Neural cell (in vitro differentiated cells): Measurements from ENCODE around the gene ADAMTS18. TPM values are rescaled to one million over a fixed set of nuclear protein-coding genes. Genes with fewer than 3 reads are reported as not detected.

ENCODE experiments used
- H2AFZ ChIP-seq: fragments of 200-600, 300-800 bp; sonication (generic), shearing (Covaris generic); 2 replicates; pipeline ENCODE4 v1.6.0; 2014; ENCODE audit warnings: low read depth, mild to moderate bottlenecking, antibody characterized with exemption, low read length, moderate library complexity
- H3F3A ChIP-seq: fragments of 200-600 bp; shearing (Covaris generic); 2 replicates; pipeline ENCODE4 v1.6.1; 2016; ENCODE audit warnings: mild to moderate bottlenecking, moderate library complexity, mixed read lengths, antibody characterized with exemption, low read length; ENCODE audit not compliant: insufficient read depth, poor library complexity, severe bottlenecking
- H3K27ac ChIP-seq: fragments of 200-600, 300-800 bp; sonication (generic), shearing (Covaris generic); 2 replicates; pipeline ENCODE4 v1.5.1; 2014; ENCODE audit warnings: mild to moderate bottlenecking, low read length, moderate library complexity
- H3K27me3 ChIP-seq: fragments of 300-800, 200-600 bp; sonication (generic), shearing (Covaris generic); 2 replicates; pipeline ENCODE4 v1.6.0; 2014; ENCODE audit warnings: mild to moderate bottlenecking, low read depth, low read length, moderate library complexity; ENCODE audit not compliant: insufficient read depth
- H3K36me3 ChIP-seq: fragments of 300-800, 200-600 bp; sonication (generic), shearing (Covaris generic); 2 replicates; pipeline ENCODE4 v1.5.1; 2014; ENCODE audit warnings: mild to moderate bottlenecking, antibody characterized with exemption, low read length, moderate library complexity; ENCODE audit not compliant: insufficient read depth
- H3K4me2 ChIP-seq: fragments of 300-800, 200-600 bp; sonication (generic), shearing (Covaris generic); 2 replicates; pipeline ENCODE4 v1.6.0; 2014; ENCODE audit warnings: mild to moderate bottlenecking, low read length
- H3K4me3 ChIP-seq: fragments of 300-800, 200-600 bp; sonication (generic), shearing (Covaris generic); 2 replicates; pipeline ENCODE4 v1.5.1; 2014; ENCODE audit warnings: mild to moderate bottlenecking, low read length, moderate library complexity
- H3K79me2 ChIP-seq: fragments of 200-600 bp; shearing (Covaris generic); replicated peaks from 2 replicates; pipeline ENCODE4 v1.6.0; 2014; ENCODE audit warnings: mild to moderate bottlenecking, low read length, moderate library complexity; ENCODE audit not compliant: insufficient read depth
- H3K9ac ChIP-seq: fragments of 300-800, 200-600 bp; sonication (generic), shearing (Covaris generic); 2 replicates; pipeline ENCODE4 v1.6.1; 2016; ENCODE audit warnings: mild to moderate bottlenecking, low read length, mixed read lengths
- H3K9me2 ChIP-seq: fragments of 200-600 bp; shearing (Covaris generic); 2 replicates; pipeline ENCODE4 v1.6.1; 2016; ENCODE audit warnings: mild to moderate bottlenecking, low read length, mixed read lengths; ENCODE audit not compliant: insufficient read depth
- H3K9me3 ChIP-seq: fragments of 200-600, 300-800 bp; sonication (generic), shearing (Covaris generic); 2 replicates; pipeline ENCODE4 v1.6.1; 2016; ENCODE audit warnings: mild to moderate bottlenecking, mixed run types, low read length, moderate library complexity, mixed read lengths
- H4K20me1 ChIP-seq: fragments of 200-600 bp; shearing (Covaris generic); 2 replicates; pipeline ENCODE4 v1.6.1; 2016; ENCODE audit warnings: mild to moderate bottlenecking, mixed run types; ENCODE audit not compliant: insufficient read depth
- EP300 ChIP-seq: fragments of 450-650 bp; conservative IDR thresholded peaks from 2 replicates; pipeline ENCODE4 v1.6.1; 2014; ENCODE audit warnings: antibody characterized with exemption, mild to moderate bottlenecking, moderate library complexity; ENCODE audit not compliant: poor library complexity, severe bottlenecking
- EZH2 ChIP-seq: fragments of 200-600, 300-800 bp; shearing (Covaris generic), sonication (generic); IDR thresholded peaks from 2 replicates; pipeline ENCODE4 v1.6.1; 2014; ENCODE audit warnings: antibody characterized with exemption, low read length, borderline replicate concordance, mild to moderate bottlenecking; ENCODE audit not compliant: insufficient read depth, poor library complexity, severe bottlenecking
- MXI1 ChIP-seq: fragments of 450-650 bp; conservative IDR thresholded peaks from 2 replicates; pipeline ENCODE4 v1.6.1; 2014; ENCODE audit warnings: antibody characterized with exemption, mild to moderate bottlenecking; ENCODE audit not compliant: poor library complexity, severe bottlenecking
- POLR2AphosphoS5 ChIP-seq: IDR thresholded peaks from 2 replicates; pipeline ENCODE4 v1.6.1; 2012
- RAD21 ChIP-seq: fragments of 450-650 bp; conservative IDR thresholded peaks from 2 replicates; pipeline ENCODE4 v1.6.1; 2014; ENCODE audit warnings: antibody characterized with exemption, mild to moderate bottlenecking, moderate library complexity
- SMC3 ChIP-seq: fragments of 450-650 bp; conservative IDR thresholded peaks from 2 replicates; pipeline ENCODE4 v1.6.1; 2014; ENCODE audit warnings: antibody characterized with exemption, mild to moderate bottlenecking, moderate library complexity; ENCODE audit not compliant: poor library complexity
- TAF1 ChIP-seq: IDR thresholded peaks from 2 replicates; pipeline ENCODE4 v1.6.1; 2012; ENCODE audit warnings: low read depth
- polyA plus RNA-seq: library from polyadenylated mRNA; depleted of rRNA; stranded (reverse); fragments of >200 nt; gene quantifications from 2 replicates; pipeline ENCODE4 v1.2.3, GENCODE V29; 2014
- TF ChIP-seq, protein P1 (sequence below): IDR thresholded peaks from 2 replicates; pipeline ENCODE4 v1.6.1; 2012; ENCODE audit warnings: borderline replicate concordance
- TF ChIP-seq, protein P2 (sequence below): fragments of 450-650 bp; IDR thresholded peaks from 2 replicates; pipeline ENCODE4 v1.5.1; 2014; ENCODE audit warnings: antibody characterized with exemption, mild to moderate bottlenecking, moderate library complexity; ENCODE audit not compliant: poor library complexity, severe bottlenecking

ADAMTS18 gene
- polyA plus RNA-seq, 1 donor from 2014 or later, result 1.3 TPM

DNA sequence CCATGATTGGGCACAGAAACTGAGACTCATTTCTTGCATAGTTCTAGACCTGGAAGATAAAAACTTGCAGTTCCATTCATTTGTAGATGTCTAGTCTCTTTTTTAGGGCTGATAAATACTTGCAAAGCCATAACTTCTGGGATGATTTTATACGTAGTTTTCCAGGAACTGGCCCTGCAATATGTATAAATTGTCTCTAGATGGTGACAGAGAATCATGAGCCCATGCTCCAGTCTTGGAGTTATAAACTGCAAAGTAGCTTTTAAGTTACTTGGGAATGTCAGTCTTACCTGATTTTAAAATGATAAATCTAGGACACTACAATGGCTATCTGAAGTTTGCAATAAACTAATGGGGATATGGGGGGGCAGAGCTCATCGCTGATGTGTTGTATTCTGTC, 3.0 kb upstream of the ADAMTS18 start:
- H3F3A ChIP-seq, result no peaks in the 10 kb centered on the region
- peaks cover 44% of the 10 kb centered on the region for H3K27me3 ChIP-seq
- H3K9me2 ChIP-seq, result no peaks in the 10 kb centered on the region
- no peaks in the 10 kb centered on the region for H3K79me2 ChIP-seq
- H3K27ac ChIP-seq, result no peak overlapping the region
- no peaks in the 10 kb centered on the region for H3K36me3 ChIP-seq
- H3K9ac ChIP-seq, result no peak overlapping the region
- no peaks in the 10 kb centered on the region for H3K9me3 ChIP-seq
- no peak overlapping the region for H3K4me2 ChIP-seq
- H2AFZ ChIP-seq, result no peak overlapping the region
- H3K4me3 ChIP-seq, result no peak overlapping the region
- TF ChIP-seq, protein P1, sequence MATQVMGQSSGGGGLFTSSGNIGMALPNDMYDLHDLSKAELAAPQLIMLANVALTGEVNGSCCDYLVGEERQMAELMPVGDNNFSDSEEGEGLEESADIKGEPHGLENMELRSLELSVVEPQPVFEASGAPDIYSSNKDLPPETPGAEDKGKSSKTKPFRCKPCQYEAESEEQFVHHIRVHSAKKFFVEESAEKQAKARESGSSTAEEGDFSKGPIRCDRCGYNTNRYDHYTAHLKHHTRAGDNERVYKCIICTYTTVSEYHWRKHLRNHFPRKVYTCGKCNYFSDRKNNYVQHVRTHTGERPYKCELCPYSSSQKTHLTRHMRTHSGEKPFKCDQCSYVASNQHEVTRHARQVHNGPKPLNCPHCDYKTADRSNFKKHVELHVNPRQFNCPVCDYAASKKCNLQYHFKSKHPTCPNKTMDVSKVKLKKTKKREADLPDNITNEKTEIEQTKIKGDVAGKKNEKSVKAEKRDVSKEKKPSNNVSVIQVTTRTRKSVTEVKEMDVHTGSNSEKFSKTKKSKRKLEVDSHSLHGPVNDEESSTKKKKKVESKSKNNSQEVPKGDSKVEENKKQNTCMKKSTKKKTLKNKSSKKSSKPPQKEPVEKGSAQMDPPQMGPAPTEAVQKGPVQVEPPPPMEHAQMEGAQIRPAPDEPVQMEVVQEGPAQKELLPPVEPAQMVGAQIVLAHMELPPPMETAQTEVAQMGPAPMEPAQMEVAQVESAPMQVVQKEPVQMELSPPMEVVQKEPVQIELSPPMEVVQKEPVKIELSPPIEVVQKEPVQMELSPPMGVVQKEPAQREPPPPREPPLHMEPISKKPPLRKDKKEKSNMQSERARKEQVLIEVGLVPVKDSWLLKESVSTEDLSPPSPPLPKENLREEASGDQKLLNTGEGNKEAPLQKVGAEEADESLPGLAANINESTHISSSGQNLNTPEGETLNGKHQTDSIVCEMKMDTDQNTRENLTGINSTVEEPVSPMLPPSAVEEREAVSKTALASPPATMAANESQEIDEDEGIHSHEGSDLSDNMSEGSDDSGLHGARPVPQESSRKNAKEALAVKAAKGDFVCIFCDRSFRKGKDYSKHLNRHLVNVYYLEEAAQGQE, result no peak
- TF ChIP-seq EP300, result no peak
- peak; percentile 29 for TF ChIP-seq SMC3
- no peak for TF ChIP-seq MXI1
- TF ChIP-seq TAF1, result no peak
- peak; percentile 20 for TF ChIP-seq RAD21
- TF ChIP-seq, protein P2, sequence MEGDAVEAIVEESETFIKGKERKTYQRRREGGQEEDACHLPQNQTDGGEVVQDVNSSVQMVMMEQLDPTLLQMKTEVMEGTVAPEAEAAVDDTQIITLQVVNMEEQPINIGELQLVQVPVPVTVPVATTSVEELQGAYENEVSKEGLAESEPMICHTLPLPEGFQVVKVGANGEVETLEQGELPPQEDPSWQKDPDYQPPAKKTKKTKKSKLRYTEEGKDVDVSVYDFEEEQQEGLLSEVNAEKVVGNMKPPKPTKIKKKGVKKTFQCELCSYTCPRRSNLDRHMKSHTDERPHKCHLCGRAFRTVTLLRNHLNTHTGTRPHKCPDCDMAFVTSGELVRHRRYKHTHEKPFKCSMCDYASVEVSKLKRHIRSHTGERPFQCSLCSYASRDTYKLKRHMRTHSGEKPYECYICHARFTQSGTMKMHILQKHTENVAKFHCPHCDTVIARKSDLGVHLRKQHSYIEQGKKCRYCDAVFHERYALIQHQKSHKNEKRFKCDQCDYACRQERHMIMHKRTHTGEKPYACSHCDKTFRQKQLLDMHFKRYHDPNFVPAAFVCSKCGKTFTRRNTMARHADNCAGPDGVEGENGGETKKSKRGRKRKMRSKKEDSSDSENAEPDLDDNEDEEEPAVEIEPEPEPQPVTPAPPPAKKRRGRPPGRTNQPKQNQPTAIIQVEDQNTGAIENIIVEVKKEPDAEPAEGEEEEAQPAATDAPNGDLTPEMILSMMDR, result peak; percentile 40
- TF ChIP-seq POLR2AphosphoS5, result no peak
- TF ChIP-seq EZH2, result no peak
- no peaks in the 10 kb centered on the region for H4K20me1 ChIP-seq

DNA sequence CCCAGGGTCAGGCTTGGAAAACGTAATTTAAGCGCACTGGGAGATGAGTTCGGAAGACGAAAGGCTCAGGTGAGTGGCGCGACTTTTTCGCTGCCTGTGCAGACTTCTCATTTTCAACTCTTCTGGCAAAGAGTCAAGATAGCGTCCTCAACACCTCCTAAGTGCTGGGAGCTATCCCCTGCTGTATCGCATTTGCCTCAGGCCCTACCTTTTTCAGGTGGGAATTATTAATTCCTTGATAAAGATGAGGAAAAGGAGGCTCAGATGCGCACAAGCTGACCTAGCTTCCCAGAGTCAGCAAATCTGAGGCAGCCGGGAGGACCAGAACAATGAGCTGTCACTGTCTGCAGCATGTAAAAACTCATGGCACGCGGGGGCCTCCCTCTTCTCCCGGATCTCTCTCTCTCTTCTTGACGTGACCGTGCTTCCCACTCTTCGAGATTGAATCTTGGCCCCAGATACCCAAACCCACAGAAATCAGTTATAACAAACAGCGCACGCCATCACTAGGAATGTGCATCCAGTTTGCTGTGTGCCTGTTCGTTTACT, 512 bp upstream of the ADAMTS18 start:
- no peaks in the 10 kb centered on the region for H4K20me1 ChIP-seq
- H3K4me2 ChIP-seq, result no peak overlapping the region
- no peaks in the 10 kb centered on the region for H3K79me2 ChIP-seq
- no peaks in the 10 kb centered on the region for H3F3A ChIP-seq
- TF ChIP-seq, protein P2, result no peak
- TF ChIP-seq MXI1 (no peak), EP300 (no peak), POLR2AphosphoS5 (no peak), EZH2 (no peak), SMC3 (no peak), RAD21 (no peak), TAF1 (no peak)
- TF ChIP-seq, protein P1, result no peak
- no peaks in the 10 kb centered on the region for H3K9me2 ChIP-seq
- H3K27ac ChIP-seq, result no peak overlapping the region
- peak overlapping the region; percentile 75 for H3K4me3 ChIP-seq
- peak overlapping the region; percentile 52 for H3K9ac ChIP-seq
- H2AFZ ChIP-seq, result no peak overlapping the region
- H3K36me3 ChIP-seq, result no peaks in the 10 kb centered on the region
- peaks cover 63% of the 10 kb centered on the region for H3K27me3 ChIP-seq
- H3K9me3 ChIP-seq, result no peaks in the 10 kb centered on the region
